Fibroblast of the aortic adventitia (primary cell): Measurements from ENCODE around the gene BAIAP2L1. TPM values are rescaled to one million over a fixed set of nuclear protein-coding genes. Genes with fewer than 3 reads are reported as not detected.
A peak's percentile ranks its signal among the peaks of the same experiment; 100 is the strongest.

ENCODE experiments used
- DNase-seq: peaks from one replicate; pipeline ENCODE4 v3.0.0-alpha.2; 2010; ENCODE audit warnings: low read depth
- H3K4me3 ChIP-seq: 2 replicates; pipeline ENCODE4 v1.5.1; 2011; ENCODE audit warnings: low read depth, mild to moderate bottlenecking, control low read depth, low read length, moderate library complexity
- total RNA-seq: library from RNA; depleted of rRNA; stranded (reverse); fragments of >200 nt; gene quantifications from 2 replicates; pipeline ENCODE4 v1.2.3, GENCODE V29; 2012; ENCODE audit warnings: low replicate concordance
- TF ChIP-seq, protein P1 (sequence below): IDR thresholded peaks from 2 replicates; pipeline ENCODE4 v1.5.1; 2011; ENCODE audit warnings: mild to moderate bottlenecking, low read length, control low read depth, inconsistent platforms; ENCODE audit not compliant: insufficient read depth

The BAIAP2L1 gene
- total RNA-seq, 1 donor: 2.8 TPM

DNA sequence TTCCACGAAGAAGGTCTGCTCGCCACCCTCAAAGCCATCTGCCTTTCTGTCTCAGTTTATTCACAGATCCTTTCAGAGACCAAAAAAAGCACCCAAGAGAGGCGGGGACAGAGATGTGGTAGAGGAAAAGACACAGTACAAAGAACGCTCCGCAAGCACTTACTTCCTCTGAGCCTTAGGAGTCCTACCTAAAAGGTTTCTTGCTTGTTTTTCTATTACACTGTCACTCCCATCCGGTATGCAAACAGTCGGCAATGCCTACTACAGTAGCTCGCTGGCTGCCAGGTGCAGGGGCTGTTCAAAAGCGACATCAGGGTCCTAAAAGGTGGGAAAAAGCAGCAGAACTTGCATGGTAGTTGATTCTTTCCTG, 149.7 kb downstream of the BAIAP2L1 start:
- no peak for DNase-seq

DNA sequence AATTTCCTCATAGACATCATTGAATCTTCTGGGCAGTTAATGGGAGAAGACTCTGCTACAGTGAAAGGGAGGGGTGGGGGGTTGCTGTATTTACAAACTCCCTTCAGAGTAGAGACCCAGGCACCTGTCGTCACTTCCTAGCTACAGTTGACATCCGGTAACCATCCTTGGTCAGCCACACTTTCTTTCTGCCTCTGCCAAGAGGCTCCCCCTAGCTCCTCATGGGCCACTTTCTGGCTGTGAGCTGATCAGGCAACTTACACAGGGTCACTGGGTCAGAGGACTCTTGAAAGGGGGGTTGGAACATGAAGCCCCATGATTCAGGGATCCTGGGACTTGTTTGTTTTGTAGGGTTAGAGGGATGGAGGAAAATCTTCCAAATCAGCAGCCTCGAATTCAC, 150.1 kb downstream of the BAIAP2L1 start:
- TF ChIP-seq, protein P1, sequence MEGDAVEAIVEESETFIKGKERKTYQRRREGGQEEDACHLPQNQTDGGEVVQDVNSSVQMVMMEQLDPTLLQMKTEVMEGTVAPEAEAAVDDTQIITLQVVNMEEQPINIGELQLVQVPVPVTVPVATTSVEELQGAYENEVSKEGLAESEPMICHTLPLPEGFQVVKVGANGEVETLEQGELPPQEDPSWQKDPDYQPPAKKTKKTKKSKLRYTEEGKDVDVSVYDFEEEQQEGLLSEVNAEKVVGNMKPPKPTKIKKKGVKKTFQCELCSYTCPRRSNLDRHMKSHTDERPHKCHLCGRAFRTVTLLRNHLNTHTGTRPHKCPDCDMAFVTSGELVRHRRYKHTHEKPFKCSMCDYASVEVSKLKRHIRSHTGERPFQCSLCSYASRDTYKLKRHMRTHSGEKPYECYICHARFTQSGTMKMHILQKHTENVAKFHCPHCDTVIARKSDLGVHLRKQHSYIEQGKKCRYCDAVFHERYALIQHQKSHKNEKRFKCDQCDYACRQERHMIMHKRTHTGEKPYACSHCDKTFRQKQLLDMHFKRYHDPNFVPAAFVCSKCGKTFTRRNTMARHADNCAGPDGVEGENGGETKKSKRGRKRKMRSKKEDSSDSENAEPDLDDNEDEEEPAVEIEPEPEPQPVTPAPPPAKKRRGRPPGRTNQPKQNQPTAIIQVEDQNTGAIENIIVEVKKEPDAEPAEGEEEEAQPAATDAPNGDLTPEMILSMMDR: no peak
- no peak for DNase-seq
- no peak overlapping the region for H3K4me3 ChIP-seq

More for the DNA sequence above, 149.7 kb downstream of the BAIAP2L1 start:
- H3K4me3 ChIP-seq: peak overlapping the region; percentile 96
- TF ChIP-seq, protein P1: no peak

DNA sequence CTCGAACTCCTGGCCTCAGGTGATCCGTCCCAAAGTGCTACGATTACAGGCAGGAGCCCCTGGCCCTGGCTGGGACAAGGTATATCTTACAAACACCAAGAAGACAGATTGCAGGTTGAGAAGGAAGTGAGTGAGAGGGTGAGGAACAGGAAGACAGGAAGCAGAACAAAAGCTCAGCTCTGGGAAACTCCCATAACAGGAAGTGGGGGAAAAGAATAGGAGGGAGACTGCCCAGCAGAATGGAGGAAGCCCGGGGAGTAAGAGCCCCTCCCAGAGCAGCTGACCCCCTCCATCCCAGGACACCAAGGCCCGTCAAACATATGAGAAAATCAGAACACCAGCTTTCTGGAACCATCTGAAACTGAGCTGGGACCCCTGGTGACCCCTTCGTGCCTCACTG, 151.8 kb downstream of the BAIAP2L1 start:
- no peak for DNase-seq
- H3K4me3 ChIP-seq: no peak overlapping the region
- TF ChIP-seq, protein P1: no peak

DNA sequence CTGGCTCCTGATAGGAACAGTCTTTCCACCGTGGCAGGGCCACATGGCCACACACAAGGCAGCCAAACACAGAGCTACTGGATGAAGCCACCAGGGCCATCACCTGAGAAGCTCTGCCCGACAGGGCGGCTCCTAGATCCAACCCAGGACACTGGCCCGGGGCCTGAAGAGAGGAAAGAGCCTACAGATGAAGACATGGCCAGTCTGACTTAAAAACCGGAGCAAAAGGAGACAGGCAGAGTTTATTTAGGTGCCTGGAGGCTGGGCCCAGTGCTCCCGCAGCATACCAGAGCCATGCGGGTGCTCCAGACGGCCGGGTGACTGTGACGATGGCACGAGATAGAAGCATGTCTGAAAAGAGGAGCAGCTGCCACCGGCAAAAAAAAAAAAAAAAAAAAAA, 152.7 kb downstream of the BAIAP2L1 start:
- DNase-seq: no peak
- H3K4me3 ChIP-seq: no peak overlapping the region
- TF ChIP-seq, protein P1: no peak

DNA sequence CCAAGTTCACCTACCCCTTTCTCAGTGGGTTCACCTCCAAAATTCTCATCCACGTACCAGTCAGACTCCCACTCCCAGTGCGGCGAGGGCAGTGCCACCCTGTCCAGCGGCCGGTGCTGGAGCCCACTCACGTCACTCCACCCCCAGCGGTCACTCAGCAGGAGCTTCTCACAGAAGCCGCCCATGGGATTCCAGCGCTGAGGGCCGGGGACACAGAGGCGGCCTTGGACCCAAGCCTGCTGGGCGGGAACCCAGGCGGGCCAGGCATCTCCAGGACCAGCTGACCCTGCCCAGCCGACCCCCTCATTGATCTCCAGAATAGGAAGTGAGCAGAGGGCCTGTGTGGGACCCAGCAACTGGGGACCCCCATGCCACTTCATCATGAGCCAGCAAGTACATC, 156.0 kb downstream of the BAIAP2L1 start:
- DNase-seq: no peak
- TF ChIP-seq, protein P1: no peak
- no peak overlapping the region for H3K4me3 ChIP-seq

DNA sequence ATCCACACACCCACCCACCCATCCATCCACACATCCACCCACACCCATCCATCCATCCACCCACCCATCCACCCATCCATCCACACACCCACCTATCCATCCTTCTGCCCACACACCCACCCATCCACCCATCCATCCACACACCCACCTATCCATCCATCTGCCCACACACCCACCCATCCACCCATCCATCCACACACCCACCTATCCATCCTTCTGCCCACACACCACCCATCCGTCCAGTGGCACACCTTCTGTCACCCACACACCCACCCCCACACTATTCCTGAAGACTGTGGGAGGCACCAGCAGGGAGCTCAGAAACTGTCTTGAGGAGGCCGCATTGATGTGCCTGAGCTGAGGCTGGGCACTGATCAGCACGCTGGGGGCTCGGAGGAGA, 158.0 kb downstream of the BAIAP2L1 start:
- H3K4me3 ChIP-seq: no peak overlapping the region
- DNase-seq: no peak
- TF ChIP-seq, protein P1: no peak

DNA sequence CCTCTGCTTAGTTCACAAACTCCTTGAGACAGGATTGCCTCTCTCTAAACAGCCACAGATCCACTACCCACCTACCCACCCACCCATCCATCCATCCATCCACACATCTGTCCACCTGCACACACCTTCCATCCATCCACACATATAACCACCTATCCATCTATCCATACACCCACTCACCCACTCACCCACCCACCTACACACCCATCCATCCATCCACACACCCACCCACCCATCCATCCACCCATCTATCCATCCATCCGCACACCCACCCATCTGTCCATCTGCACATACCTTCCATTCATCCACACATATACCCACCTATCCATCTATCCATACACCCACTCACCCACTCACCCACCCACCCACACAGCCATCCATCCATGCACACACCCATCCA, 158.5 kb downstream of the BAIAP2L1 start:
- no peak overlapping the region for H3K4me3 ChIP-seq
- TF ChIP-seq, protein P1: no peak
- no peak for DNase-seq
